H54 (cell line): ENCODE results near the gene ITPR1.
A peak's percentile ranks its signal among the peaks of the same experiment; 100 is the strongest.

Source experiments
- DNase-seq: peaks from one replicate; pipeline ENCODE4 v3.0.0; 2011; ENCODE audit warnings: low spot score, mixed read lengths; ENCODE audit not compliant: insufficient read length
- FAIRE-seq: peaks from 3 replicates; lab custom pipeline; 2011; peaks lifted over from hg19 to GRCh38; lab: Jason Lieb, UNC
- POLR2A ChIP-seq: IDR thresholded peaks from 2 replicates; pipeline ENCODE4 v1.6.1; 2011; ENCODE audit warnings: low read depth, mild to moderate bottlenecking, low read length

Gene ITPR1

GRCh38 chr3:4467522-4467867, 25.7 kb upstream of the ITPR1 start:
- DNase-seq (no peak), FAIRE-seq (no peak)
- no peak for TF ChIP-seq POLR2A

DNA sequence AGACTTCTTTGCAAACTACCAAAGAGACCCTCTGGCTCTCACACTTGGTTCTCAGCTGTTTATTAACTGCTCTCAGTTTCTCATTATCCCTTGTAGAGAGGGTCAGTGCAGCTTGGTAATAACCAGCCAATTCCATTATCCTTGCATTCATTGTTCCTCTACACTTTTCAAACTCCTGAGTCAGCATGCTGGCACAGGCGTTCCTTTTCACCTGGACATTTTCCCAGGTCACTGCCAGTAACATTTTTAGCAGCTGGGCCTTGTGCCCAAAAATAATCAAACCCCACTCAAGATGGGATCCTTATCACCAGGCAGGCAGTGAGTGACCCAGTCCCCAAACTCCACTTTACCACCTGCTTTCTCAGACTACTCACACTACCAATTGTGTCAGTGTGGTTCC, 21.2 kb upstream of the ITPR1 start:
- no peak for FAIRE-seq
- no peak for DNase-seq
- no peak for TF ChIP-seq POLR2A

- FAIRE-seq = no peak
- no peak for TF ChIP-seq POLR2A
- no peak for DNase-seq
These were observed 20.8 kb upstream of the ITPR1 start for GRCh38 chr3:4472312-4472711.

- no peak for FAIRE-seq
- no peak for TF ChIP-seq POLR2A
- no peak for DNase-seq
These were observed 20.4 kb upstream of the ITPR1 start for GRCh38 chr3:4472766-4473165.

DNA sequence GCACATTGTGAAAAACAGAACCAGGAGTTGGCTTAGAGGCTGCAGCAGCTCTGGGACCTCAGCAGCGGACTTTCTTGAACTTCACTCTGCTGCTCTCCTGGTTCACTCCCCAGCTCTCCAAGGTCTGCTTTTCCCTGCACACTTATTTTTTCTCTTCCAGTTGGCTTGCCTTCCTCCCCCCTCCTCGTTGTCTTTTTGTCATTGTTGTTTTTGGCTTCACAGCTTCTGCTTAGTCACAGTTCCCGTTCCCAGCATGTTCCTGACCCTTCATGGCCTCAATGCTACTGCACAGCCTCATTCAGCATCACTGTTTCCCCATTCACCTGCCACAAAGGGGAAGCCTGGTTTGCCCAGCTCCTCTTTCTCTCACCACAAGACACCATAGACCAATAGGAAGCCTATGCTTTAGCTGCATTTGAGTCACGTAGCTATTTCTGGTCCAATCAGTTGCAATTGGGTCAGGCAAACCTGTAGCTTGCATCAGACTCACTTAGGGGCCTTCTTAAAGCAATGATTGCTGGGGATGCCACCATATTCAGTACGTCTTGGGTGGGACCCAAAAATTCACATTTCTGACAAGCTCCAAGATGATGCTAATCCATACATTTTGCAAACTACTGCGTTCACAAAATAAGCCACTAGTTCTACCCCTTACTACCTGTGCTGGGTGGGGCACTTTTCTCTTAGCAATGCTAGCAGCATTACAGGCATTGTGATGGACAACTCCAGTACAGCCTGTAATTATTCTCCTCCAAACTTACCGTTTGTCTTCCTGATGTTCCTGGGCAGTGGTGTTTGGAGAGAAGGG, 18.3 kb upstream of the ITPR1 start:
- DNase-seq (peak; percentile 63), FAIRE-seq (peak; percentile 98)
- TF ChIP-seq POLR2A = no peak

DNA sequence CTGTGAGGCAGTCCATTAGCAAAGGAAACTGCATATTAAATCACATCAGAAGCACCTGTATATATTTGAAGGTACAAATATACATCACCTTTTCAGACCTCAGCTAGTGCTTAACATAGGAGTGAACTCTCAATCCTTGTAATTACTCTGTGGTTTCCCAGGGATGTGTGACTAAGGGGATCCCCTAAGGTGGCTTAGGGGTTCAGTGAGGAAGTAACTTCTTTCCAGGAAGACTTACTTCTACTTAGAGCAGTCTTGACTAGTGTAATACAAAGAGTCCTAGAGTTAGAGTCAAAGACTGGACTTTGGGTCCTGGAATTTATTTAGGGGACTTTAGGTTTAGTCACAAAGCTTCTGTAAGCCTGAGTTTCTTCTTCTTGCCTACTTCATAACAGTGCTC, 17.3 kb upstream of the ITPR1 start:
- FAIRE-seq = no peak
- DNase-seq = no peak
- TF ChIP-seq POLR2A = no peak

DNA sequence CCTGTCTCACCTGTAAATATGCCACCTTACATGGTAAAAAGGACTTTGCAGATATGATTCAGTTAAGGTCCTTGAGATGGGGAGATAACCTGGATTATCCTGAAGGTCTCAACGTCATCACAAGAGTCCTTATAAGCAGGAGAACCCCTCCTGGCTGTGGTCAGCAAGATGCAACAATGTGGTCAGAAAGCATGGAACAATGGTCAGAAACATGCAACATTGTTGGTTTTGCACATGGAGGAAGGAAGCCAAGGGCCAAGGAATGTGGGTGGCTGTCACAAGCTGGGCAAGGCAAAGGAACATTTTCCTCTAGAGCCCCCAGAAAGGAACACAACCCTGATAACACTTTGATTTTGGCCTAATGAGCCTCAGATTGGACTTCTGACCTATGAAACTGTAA, 16.7 kb upstream of the ITPR1 start:
- DNase-seq = no peak
- no peak for TF ChIP-seq POLR2A
- FAIRE-seq = no peak

- no peak for FAIRE-seq
- TF ChIP-seq POLR2A = no peak
- no peak for DNase-seq
These were observed 14.9 kb upstream of the ITPR1 start for GRCh38 chr3:4478261-4478660.

DNA sequence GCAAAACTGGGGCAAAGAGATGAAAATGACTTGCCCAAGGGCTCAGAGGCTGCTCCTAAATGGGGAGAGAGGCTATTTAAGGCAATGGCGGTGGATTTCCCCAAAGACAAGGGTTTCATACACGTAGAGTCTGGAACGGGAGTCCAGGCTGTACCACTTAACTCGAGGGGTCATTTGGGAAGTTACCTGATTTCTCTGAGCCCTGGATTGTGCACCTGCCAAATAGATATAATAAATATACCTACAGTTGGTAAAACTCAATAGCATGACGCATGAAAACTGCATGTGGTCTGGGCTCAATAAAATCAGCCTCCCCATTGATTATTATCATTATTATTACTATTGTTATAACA, 1.3 kb upstream of the ITPR1 start:
- no peak for FAIRE-seq
- no peak for TF ChIP-seq POLR2A
- no peak for DNase-seq

GRCh38 chr3:4492208-4493013, 737 bp upstream of the ITPR1 start:
- no peak for TF ChIP-seq POLR2A
- peak; percentile 58 for DNase-seq
- FAIRE-seq = peak; percentile 83

DNA sequence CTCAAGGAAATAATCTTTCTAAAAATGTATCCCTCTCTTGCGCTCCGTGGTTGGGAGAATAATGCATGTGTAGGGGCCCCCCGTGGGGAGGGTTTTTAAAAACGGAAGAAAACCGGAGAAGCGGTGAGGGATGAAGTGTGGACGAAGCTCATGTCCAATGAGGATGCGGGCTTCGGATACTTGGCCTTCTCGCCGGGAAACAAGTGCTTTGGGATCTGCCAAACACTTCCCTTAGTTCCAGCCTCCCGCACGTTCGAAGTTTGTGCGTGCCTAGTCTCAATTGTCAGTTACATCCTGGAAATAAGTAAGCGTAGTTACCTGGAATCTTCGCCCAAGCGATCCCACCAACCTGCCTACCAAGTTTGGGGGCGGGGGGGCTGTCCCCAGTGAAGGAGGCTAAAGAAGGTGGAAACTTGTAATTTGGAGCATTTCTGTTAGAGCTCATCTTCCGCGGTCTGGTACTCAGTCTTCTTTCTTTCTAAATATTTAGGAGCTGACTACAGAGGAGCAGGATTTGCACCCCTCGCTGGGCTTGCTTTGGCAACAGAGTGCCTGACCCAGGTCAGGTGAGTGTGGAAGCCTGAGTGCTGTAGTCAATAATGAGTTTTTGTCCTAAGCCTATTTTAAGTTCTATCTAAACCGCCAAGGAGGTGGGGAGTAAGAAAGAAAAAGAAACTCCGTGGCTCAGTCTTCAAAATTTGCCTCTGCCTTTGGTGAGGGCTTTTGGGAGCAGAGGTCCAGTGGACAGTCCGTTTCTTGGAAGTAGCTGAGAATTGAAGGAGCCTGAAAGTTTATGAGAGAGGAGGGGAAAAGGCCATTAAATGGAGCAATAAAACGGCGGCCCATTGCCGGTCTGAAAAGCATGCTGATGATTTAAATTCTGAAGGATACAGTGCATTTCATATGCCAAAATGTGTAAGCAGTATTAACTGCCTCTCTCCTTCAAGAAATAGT, 1.1 kb downstream of the ITPR1 start:
- DNase-seq = peak; percentile 26
- FAIRE-seq = no peak
- no peak for TF ChIP-seq POLR2A

DNA sequence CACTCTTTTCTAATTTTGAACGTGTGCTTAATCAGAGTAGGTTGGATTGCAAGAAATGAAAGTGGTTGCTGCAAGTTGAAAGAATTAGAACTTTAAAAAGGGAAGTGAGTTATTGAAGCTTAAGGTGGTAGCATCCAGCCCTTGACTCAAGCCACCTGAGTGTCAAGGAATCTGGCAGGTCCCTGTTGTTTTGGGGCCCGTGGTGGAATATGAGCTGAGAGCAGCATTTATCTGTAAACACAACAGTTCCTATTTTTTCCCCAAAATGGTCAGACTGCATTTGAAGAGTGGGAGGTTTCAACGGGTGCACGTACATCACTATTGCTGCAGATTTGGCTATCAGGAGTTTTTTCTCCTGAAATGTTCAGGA, 1.7 kb downstream of the ITPR1 start:
- DNase-seq (no peak), FAIRE-seq (no peak)
- no peak for TF ChIP-seq POLR2A

DNA sequence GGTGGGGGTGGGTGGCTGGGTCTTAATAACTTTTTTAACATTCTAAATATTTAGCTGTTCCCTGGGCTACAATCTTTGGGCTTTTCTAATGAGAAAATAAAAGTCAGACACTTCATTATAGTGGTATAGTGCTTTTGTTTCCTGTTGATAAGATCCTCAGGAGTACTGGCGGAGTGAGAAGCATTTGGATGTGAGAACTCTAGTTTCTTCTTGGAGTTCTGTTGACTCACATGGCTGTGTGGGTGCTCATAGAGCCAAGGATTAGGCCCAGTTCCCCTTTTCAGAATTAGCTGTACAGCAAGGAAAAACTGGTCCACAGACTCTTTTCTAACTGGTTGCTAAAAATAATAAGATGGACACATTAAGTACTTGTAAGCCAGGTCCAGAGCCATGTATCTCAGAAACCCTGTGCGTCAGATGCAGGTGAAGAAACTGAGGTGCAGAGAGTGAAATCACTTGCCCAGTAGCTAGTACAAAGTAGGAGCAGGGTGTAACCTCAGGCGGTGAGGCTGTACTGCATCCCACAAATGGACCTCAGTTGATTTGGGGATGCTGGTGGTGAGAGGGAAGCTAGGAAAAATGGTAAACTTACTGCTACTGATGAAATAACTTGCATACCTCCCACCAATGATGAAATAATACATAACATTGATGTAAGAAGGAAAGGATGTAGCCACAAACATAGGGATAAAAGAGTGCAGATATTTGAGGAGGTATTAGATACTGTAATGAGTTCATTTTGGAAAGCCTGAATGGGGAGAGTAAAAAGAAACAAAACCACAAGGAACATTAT, 2.3 kb downstream of the ITPR1 start:
- DNase-seq (no peak), FAIRE-seq (no peak)
- TF ChIP-seq POLR2A = no peak

- TF ChIP-seq POLR2A = no peak
- FAIRE-seq (no peak), DNase-seq (no peak)
These were observed 2.9 kb downstream of the ITPR1 start for GRCh38 chr3:4496087-4496452.
